ENCODE data around the gene COL18A1.

COL18A1 gene

GRCh38 chr21:45443595-45444181 is 38.7 kb downstream of the COL18A1 start:
- intact Hi-C loops (cut with DNase I): no loop called here

GRCh38 chr21:45444385-45444784 is 39.4 kb downstream of the COL18A1 start:
- intact Hi-C loops (cut with DNase I): no loop called here
- peak in 1 of 42 donors; percentile 2 for DNase-seq

More at GRCh38 chr21:45443595-45444181, 38.7 kb downstream of the COL18A1 start:
- DNase-seq: peak in 15 of 42 donors; percentile 22 to 62 (median 46)

GRCh38 chr21:45445369-45445768 is 40.4 kb downstream of the COL18A1 start:
- intact Hi-C loops (cut with DNase I): no loop called here
- no peak for DNase-seq

GRCh38 chr21:45447821-45448220 is 42.9 kb downstream of the COL18A1 start:
- DNase-seq: peak in 1 of 42 donors; percentile 0
- intact Hi-C loops (cut with DNase I): no loop called here

GRCh38 chr21:45448283-45448809 is 43.4 kb downstream of the COL18A1 start:
- intact Hi-C loops (cut with DNase I): no loop called here

GRCh38 chr21:45448810-45449657 is 44.1 kb downstream of the COL18A1 start:
- DNase-seq: peak in 1 of 42 donors; percentile 0
- intact Hi-C loops (cut with DNase I): no loop called here

More at GRCh38 chr21:45448283-45448809, 43.4 kb downstream of the COL18A1 start:
- DNase-seq: no peak

GRCh38 chr21:45449658-45450422 is 44.9 kb downstream of the COL18A1 start:
- intact Hi-C loops (cut with DNase I): no loop called here

GRCh38 chr21:45450423-45451090 is 45.6 kb downstream of the COL18A1 start:
- intact Hi-C loops (cut with DNase I): no loop called here
- peak in 1 of 42 donors; percentile 0 for DNase-seq

More at GRCh38 chr21:45449658-45450422, 44.9 kb downstream of the COL18A1 start:
- peak in 1 of 42 donors; percentile 0 for DNase-seq

- intact Hi-C loops (cut with DNase I): no loop called here
- no peak for DNase-seq
Observed at GRCh38 chr21:45451091-45451740, 46.3 kb downstream of the COL18A1 start.

- DNase-seq: peak in 1 of 42 donors; percentile 1
- intact Hi-C loops (cut with DNase I): no loop called here
Observed at GRCh38 chr21:45451771-45452182, 46.8 kb downstream of the COL18A1 start.

- DNase-seq: no peak
- intact Hi-C loops (cut with DNase I): no loop called here
Observed at GRCh38 chr21:45452696-45453307, 47.8 kb downstream of the COL18A1 start.

GRCh38 chr21:45453308-45453950 is 48.5 kb downstream of the COL18A1 start:
- peak in 1 of 42 donors; percentile 0 for DNase-seq
- intact Hi-C loops (cut with DNase I): no loop called here

GRCh38 chr21:45454060-45454925 is 49.3 kb downstream of the COL18A1 start:
- DNase-seq: peak in 1 of 42 donors; percentile 1
- intact Hi-C loops (cut with DNase I): no loop called here

- DNase-seq: peak in 4 of 42 donors; percentile 6 to 61 (median 51)
- intact Hi-C loops (cut with DNase I): no loop called here
Observed at GRCh38 chr21:45454926-45455673, 50.1 kb downstream of the COL18A1 start.

Data from head of caudate nucleus (tissue), 42 donors.